GM12891 (cell line): ENCODE data around the gene MARK1.

Source experiments
- POLR2A ChIP-seq: IDR thresholded peaks from 2 replicates; pipeline ENCODE4 v1.6.1; 2011; ENCODE audit warnings: low read depth, low read length, control low read depth
- POLR2AphosphoS5 ChIP-seq: IDR thresholded peaks from 2 replicates; pipeline ENCODE4 v1.6.1; 2011; ENCODE audit warnings: low read depth, low read length, control low read depth
- POU2F2 ChIP-seq: IDR thresholded peaks from 2 replicates; pipeline ENCODE4 v1.6.1; 2011; ENCODE audit warnings: low read depth, mild to moderate bottlenecking, control low read depth, low read length, moderate library complexity
- SPI1 ChIP-seq: IDR thresholded peaks from 2 replicates; pipeline ENCODE4 v1.6.1; 2011; ENCODE audit warnings: low read depth, low read length, control low read depth

GRCh38 chr1:220513834-220514233 lies 14.1 kb upstream of the MARK1 start:
- TF ChIP-seq POLR2AphosphoS5 = no peak
- TF ChIP-seq POLR2A = no peak
- TF ChIP-seq POU2F2 = no peak
- no peak for TF ChIP-seq SPI1
